IPS-18a (cell line): ENCODE results near the gene PNLIPRP1.

Experiments
- H3K27ac ChIP-seq: one replicate; pipeline ENCODE4 v1.5.1; 2013; ENCODE audit warnings: low read length
- H3K27me3 ChIP-seq: one replicate; pipeline ENCODE4 v1.6.1; 2013; ENCODE audit warnings: mild to moderate bottlenecking, low read length; ENCODE audit not compliant: control insufficient read depth, insufficient read depth
- H3K36me3 ChIP-seq: one replicate; pipeline ENCODE4 v1.6.1; 2013; ENCODE audit warnings: low read depth, low read length; ENCODE audit not compliant: control insufficient read depth
- H3K4me1 ChIP-seq: one replicate; pipeline ENCODE4 v1.6.1; 2013; ENCODE audit warnings: low read depth, low read length; ENCODE audit not compliant: control insufficient read depth
- H3K4me3 ChIP-seq: one replicate; pipeline ENCODE4 v1.5.1; 2013; ENCODE audit warnings: low read length
- H3K9ac ChIP-seq: one replicate; pipeline ENCODE4 v1.6.1; 2013; ENCODE audit warnings: mild to moderate bottlenecking, low read length, moderate library complexity
- H3K9me3 ChIP-seq: one replicate; pipeline ENCODE4 v1.6.1; 2013; ENCODE audit warnings: low read depth, low read length; ENCODE audit not compliant: control insufficient read depth

Gene PNLIPRP1

GRCh38 chr10:116567335-116567734 lies 23.4 kb upstream of the PNLIPRP1 start:
- Histone ChIP-seq H3K4me1 (no peaks in the 10 kb centered on the region), H3K4me3 (no peak overlapping the region), H3K36me3 (no peaks in the 10 kb centered on the region), H3K27me3 (no peaks in the 10 kb centered on the region), H3K27ac (no peak overlapping the region), H3K9ac (no peak overlapping the region), H3K9me3 (no peaks in the 10 kb centered on the region)

DNA sequence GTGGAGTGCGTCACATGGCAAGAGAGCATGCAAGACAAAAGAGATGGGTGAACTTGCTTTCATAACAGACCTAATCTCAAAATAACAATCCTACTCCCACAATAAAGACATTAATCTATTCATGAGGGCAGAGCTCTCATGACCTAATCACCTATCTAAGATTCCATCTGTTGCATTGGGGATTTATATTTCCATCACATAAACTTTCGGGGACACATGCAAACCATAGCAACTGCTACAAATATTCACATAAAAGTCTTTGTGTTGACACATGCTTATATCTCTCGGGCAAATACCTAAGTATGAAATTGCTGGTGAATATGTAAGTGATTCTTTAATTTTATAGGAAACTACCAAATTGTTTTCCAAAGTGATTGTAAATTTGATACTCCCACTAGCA lies 16.0 kb upstream of the PNLIPRP1 start:
- H3K9me3 ChIP-seq: no peaks in the 10 kb centered on the region
- H3K4me3 ChIP-seq: no peak overlapping the region
- H3K27me3 ChIP-seq: no peaks in the 10 kb centered on the region
- H3K9ac ChIP-seq: no peak overlapping the region
- H3K27ac ChIP-seq: no peak overlapping the region
- H3K4me1 ChIP-seq: no peaks in the 10 kb centered on the region
- no peaks in the 10 kb centered on the region for H3K36me3 ChIP-seq

DNA sequence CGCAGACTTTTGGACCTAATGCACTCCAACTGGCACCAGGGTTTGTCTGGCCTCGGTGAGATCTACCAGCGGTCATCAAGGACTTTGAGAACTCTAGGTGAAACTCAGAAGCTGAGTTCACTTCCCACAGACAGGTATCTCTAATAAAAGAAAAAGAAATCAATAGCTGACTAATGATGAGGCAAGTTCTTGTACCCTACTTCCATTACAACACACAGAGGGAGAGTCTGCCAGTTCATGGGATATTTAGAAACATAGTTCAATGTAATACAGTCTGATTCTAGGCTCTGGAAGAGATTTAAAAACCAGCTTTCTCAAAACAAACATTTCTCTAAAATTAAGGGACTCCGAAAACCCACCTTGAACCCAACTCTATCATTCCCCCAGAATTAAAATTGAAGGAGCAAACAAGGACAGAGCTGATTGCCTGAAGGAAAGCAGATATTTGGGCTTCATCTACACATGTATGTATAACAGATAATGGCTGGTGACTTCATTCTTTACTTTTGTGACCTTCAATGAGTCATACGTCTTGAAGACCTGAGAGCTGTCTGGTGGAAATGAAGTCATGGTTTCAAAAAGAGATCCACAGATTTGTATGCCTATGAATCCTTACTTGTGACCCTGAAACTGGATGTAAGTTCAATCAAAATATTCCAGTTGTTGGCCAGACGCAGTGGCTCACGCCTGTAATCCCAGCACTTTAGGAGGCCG lies 2.7 kb upstream of the PNLIPRP1 start:
- Histone ChIP-seq H3K27ac (no peak overlapping the region), H3K36me3 (no peaks in the 10 kb centered on the region), H3K9me3 (no peaks in the 10 kb centered on the region), H3K27me3 (no peaks in the 10 kb centered on the region), H3K4me3 (no peak overlapping the region), H3K9ac (no peak overlapping the region), H3K4me1 (no peaks in the 10 kb centered on the region)

DNA sequence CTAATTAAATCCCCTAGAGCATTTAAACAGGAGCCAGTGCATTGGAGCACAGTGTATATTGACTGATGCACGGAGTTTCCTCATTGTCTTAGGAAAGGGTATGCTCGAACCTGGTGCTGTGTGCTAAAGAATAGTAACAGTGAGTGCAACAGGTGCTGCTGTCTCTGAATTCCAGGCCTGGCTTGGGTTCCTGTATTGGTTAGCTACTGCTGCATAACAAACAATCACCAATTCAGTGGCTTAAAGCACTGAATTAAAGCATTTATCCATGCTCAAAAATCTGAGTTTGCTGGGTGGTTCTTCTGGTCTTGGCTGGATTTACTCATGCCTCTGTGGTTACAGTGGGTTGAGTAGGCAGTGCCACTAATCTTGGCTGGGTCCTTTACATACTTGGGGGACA lies 1.8 kb upstream of the PNLIPRP1 start:
- Histone ChIP-seq H3K9ac (no peak overlapping the region), H3K4me3 (no peak overlapping the region)

DNA sequence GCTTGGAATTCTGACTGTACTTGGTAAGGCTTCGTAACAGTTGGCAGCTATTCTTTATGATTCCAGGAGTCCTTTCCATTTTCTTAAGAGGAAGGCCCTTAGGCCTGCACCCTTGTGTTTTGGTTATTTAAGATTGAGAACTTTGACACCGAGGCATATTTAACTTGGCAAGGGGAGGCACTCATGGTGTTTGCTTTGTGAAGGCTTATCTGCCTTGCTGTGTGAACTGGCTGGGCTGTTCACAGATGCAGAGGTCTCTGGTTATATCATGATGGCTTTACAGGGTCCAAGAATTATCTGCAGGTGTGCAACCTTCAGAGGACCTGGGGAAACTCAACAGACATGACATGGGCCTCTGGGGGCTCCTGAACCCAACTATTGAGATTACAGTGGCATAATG lies 833 bp upstream of the PNLIPRP1 start:
- Histone ChIP-seq H3K27ac (no peak overlapping the region), H3K4me3 (no peak overlapping the region), H3K27me3 (no peaks in the 10 kb centered on the region), H3K9me3 (no peaks in the 10 kb centered on the region), H3K4me1 (no peaks in the 10 kb centered on the region), H3K9ac (no peak overlapping the region), H3K36me3 (no peaks in the 10 kb centered on the region)

More for the DNA sequence above, 1.8 kb upstream of the PNLIPRP1 start:
- Histone ChIP-seq H3K36me3 (no peaks in the 10 kb centered on the region), H3K4me1 (no peaks in the 10 kb centered on the region), H3K27ac (no peak overlapping the region), H3K9me3 (no peaks in the 10 kb centered on the region), H3K27me3 (no peaks in the 10 kb centered on the region)

DNA sequence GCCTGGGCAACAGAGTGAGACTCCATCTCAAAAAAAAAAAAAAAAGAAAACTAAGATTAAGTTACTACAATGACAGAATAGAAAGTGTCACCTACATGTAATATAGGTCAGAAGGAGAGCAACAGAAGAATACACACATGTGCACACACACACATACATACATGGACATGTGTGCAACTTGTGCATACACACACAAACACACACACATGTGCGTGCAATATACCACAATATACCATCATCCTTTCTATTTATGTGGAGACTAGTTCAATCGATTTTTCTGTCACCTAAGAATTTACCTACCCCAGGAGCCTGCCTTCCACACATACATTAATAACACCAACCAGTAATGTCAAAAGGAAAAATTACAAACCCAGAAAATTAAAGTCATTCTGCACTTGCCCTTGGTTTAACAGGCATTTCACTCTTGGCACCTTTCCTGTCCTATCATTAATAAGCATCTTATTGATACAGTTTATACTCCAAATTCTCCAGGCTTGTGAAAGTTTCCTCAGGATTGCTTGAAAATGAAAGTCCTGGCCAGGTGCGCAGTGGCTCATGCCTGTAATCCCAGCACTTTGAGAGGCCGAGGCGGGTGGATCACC lies 2.5 kb downstream of the PNLIPRP1 start:
- Histone ChIP-seq H3K4me3 (no peak overlapping the region), H3K27ac (no peak overlapping the region), H3K4me1 (no peaks in the 10 kb centered on the region), H3K27me3 (no peaks in the 10 kb centered on the region), H3K9me3 (no peaks in the 10 kb centered on the region), H3K36me3 (no peaks in the 10 kb centered on the region), H3K9ac (no peak overlapping the region)

GRCh38 chr10:116594525-116595035 lies 3.8 kb downstream of the PNLIPRP1 start:
- no peaks in the 10 kb centered on the region for H3K27me3 ChIP-seq
- no peak overlapping the region for H3K4me3 ChIP-seq
- H3K27ac ChIP-seq: no peak overlapping the region
- no peaks in the 10 kb centered on the region for H3K9me3 ChIP-seq
- H3K4me1 ChIP-seq: no peaks in the 10 kb centered on the region
- no peaks in the 10 kb centered on the region for H3K36me3 ChIP-seq
- H3K9ac ChIP-seq: no peak overlapping the region

- Histone ChIP-seq H3K9ac (no peak overlapping the region), H3K36me3 (no peaks in the 10 kb centered on the region), H3K4me3 (no peak overlapping the region), H3K4me1 (no peaks in the 10 kb centered on the region), H3K27ac (no peak overlapping the region), H3K9me3 (no peaks in the 10 kb centered on the region), H3K27me3 (no peaks in the 10 kb centered on the region)
These were observed 5.3 kb downstream of the PNLIPRP1 start for GRCh38 chr10:116596062-116596461.

DNA sequence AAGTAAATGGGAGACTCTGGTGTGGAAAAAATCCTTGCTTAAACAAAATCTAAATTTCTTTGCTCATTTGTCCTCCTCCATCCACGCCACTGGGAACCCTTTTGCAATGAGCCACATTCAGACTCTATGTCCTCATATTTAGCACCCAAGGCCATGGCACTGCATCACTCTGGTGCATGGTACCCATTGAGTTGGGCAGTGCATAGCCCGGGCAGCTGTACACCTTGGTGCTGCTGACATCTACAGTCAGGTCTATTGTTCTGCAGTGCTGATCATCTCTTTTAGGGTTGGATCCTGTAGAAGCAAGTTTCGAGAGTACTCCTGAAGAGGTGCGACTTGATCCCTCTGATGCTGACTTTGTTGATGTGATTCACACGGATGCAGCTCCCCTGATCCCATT lies 6.8 kb downstream of the PNLIPRP1 start:
- Histone ChIP-seq H3K27me3 (no peaks in the 10 kb centered on the region), H3K4me3 (no peak overlapping the region), H3K36me3 (no peaks in the 10 kb centered on the region), H3K4me1 (no peaks in the 10 kb centered on the region), H3K9me3 (no peaks in the 10 kb centered on the region), H3K27ac (no peak overlapping the region), H3K9ac (no peak overlapping the region)

GRCh38 chr10:116598329-116598728 lies 7.6 kb downstream of the PNLIPRP1 start:
- H3K36me3 ChIP-seq: no peaks in the 10 kb centered on the region
- no peaks in the 10 kb centered on the region for H3K9me3 ChIP-seq
- H3K9ac ChIP-seq: no peak overlapping the region
- no peaks in the 10 kb centered on the region for H3K27me3 ChIP-seq
- H3K4me1 ChIP-seq: no peaks in the 10 kb centered on the region
- no peak overlapping the region for H3K4me3 ChIP-seq
- H3K27ac ChIP-seq: no peak overlapping the region

DNA sequence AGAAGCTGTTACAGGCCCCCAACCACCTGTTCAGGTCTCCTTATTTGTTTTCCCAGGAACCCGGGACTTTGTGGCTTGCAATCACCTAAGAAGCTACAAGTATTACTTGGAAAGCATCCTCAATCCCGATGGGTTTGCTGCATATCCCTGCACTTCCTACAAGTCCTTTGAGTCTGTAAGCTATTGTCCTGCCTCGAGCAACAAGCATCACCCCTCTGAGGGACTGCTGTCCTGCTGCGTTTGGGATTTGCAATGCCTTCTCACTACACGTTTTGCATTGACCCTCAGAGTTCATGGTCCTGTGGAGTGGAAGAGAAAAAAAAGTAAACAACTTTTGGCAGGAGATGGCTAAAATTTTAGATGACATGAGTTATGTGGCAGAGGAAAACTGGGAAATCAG lies 9.2 kb downstream of the PNLIPRP1 start:
- Histone ChIP-seq H3K36me3 (no peaks in the 10 kb centered on the region), H3K4me1 (no peaks in the 10 kb centered on the region), H3K27ac (no peak overlapping the region), H3K27me3 (no peaks in the 10 kb centered on the region), H3K9ac (no peak overlapping the region), H3K9me3 (no peaks in the 10 kb centered on the region), H3K4me3 (no peak overlapping the region)
